PC-9 (cell line): ENCODE results near the gene SNPH. TPM values are rescaled to one million over a fixed set of nuclear protein-coding genes. Genes with fewer than 3 reads are reported as not detected.

Source experiments
- BruUV-seq: library from RNA; stranded (reverse); fragments of 400-500 nt; replicated peaks from 2 replicates; lab custom pipeline; 2021; lab: Mats Ljungman, UMichigan
- CTCF ChIA-PET: fragments of 300-600 bp; sonication (Branson Sonifier 250); formaldehyde crosslinking; loops from one replicate; lab custom pipeline; 2022; ENCODE audit warnings: antibody characterized with exemption; lab: Charles Lee
- POLR2A ChIA-PET: fragments of 300-600 bp; sonication (Branson Sonifier 250); formaldehyde crosslinking; loops from one replicate; lab custom pipeline; 2022; ENCODE audit warnings: antibody characterized with exemption; ENCODE audit not compliant: unreplicated experiment; lab: Charles Lee
- DNase-seq, 2 experiments: peaks; one replicate each; pipeline versions ENCODE4 v3.0.0 to v3.0.0-alpha.2; 2015 to 2022; ENCODE audit warnings: mixed read lengths in 1 of 2
- H2AFZ ChIP-seq: fragments of 200-600 bp; sonication (generic); 2 replicates; pipeline ENCODE4 v1.8.1; 2017; ENCODE audit warnings: antibody characterized with exemption
- H3F3A ChIP-seq: fragments of 200-600 bp; sonication (generic); 2 replicates; pipeline ENCODE4 v1.8.1; 2017; ENCODE audit warnings: antibody characterized with exemption, mild to moderate bottlenecking, low read depth; ENCODE audit not compliant: insufficient read depth
- H3K27ac ChIP-seq: fragments of 200-600 bp; sonication (generic); 2 replicates; pipeline ENCODE4 v1.6.1; 2016; ENCODE audit warnings: mixed run types
- H3K27me3 ChIP-seq: fragments of 200-600 bp; sonication (generic); 2 replicates; pipeline ENCODE4 v1.6.1; 2016; ENCODE audit warnings: low read depth, mixed run types; ENCODE audit not compliant: insufficient read depth
- H3K36me3 ChIP-seq: fragments of 200-600 bp; sonication (generic); 2 replicates; pipeline ENCODE4 v1.6.1; 2016; ENCODE audit warnings: low read depth, mixed run types
- H3K4me1 ChIP-seq: fragments of 200-600 bp; sonication (generic); replicated peaks from 2 replicates; pipeline ENCODE4 v1.6.1; 2016; ENCODE audit warnings: mixed run types; ENCODE audit not compliant: insufficient read depth
- H3K4me2 ChIP-seq: fragments of 200-600 bp; sonication (generic); 2 replicates; pipeline ENCODE4 v1.6.1; 2017; ENCODE audit warnings: mixed run types
- H3K4me3 ChIP-seq: fragments of 200-600 bp; sonication (generic); 2 replicates; pipeline ENCODE4 v1.6.1; 2016; ENCODE audit warnings: mixed run types
- H3K79me2 ChIP-seq: fragments of 200-600 bp; sonication (generic); 2 replicates; pipeline ENCODE4 v1.6.1; 2017; ENCODE audit warnings: low read depth, mixed run types
- H3K9me2 ChIP-seq: fragments of 200-600 bp; sonication (generic); 2 replicates; pipeline ENCODE4 v1.8.1; 2017; ENCODE audit warnings: mild to moderate bottlenecking; ENCODE audit not compliant: insufficient read depth
- H3K9me3 ChIP-seq: fragments of 200-600 bp; sonication (generic); 2 replicates; pipeline ENCODE4 v1.8.1; 2016; ENCODE audit warnings: low read depth; ENCODE audit not compliant: insufficient read depth
- H4K20me1 ChIP-seq: fragments of 200-600 bp; sonication (generic); 2 replicates; pipeline ENCODE4 v1.8.1; 2017; ENCODE audit not compliant: insufficient read depth
- CTCF ChIP-seq: fragments of 200-600 bp; sonication (generic); conservative IDR thresholded peaks from 2 replicates; pipeline ENCODE4 v1.6.1; 2017; ENCODE audit warnings: mixed run types, antibody characterized with exemption, mild to moderate bottlenecking, moderate library complexity
- EZH2 ChIP-seq: fragments of 200-600 bp; sonication (generic); IDR thresholded peaks from 2 replicates; pipeline ENCODE4 v1.8.0; 2017; ENCODE audit warnings: antibody characterized with exemption, low read depth
- intact Hi-C: fragments of 100-400 bp; cut with micrococcal nuclease; formaldehyde crosslinking; loops from one replicate; pipeline ENCODE4 v1.10.0; 2022; ENCODE audit not compliant: unreplicated experiment
- total RNA-seq: library from RNA; stranded (reverse); gene quantifications from 2 replicates; pipeline ENCODE4 v1.2.3, GENCODE V29; 2021

The SNPH gene
- total RNA-seq, 1 experiment from 2014 or later, result 3.4 TPM

- Histone ChIP-seq H3F3A (no peaks in the 10 kb centered on the region), H3K36me3 (no peaks in the 10 kb centered on the region), H3K4me1 (peaks cover 11% of the 10 kb centered on the region), H3K27ac (no peak overlapping the region), H3K4me2 (no peak overlapping the region), H3K27me3 (no peaks in the 10 kb centered on the region), H2AFZ (no peak overlapping the region), H3K4me3 (no peak overlapping the region), H3K79me2 (no peaks in the 10 kb centered on the region), H3K9me3 (no peaks in the 10 kb centered on the region), H4K20me1 (no peaks in the 10 kb centered on the region), H3K9me2 (no peaks in the 10 kb centered on the region)
- no peak for TF ChIP-seq EZH2
- no peak for TF ChIP-seq CTCF
- no TSS peak for BruUV-seq
- intact Hi-C loops, result no loop called here
- POLR2A ChIA-PET, result no interaction called here
- CTCF ChIA-PET, result no interaction called here
- DNase-seq, result no peak
Observed at GRCh38 chr20:1297486-1297885, 31.4 kb downstream of the SNPH start.

GRCh38 chr20:1298166-1298565 is 32.1 kb downstream of the SNPH start:
- BruUV-seq, result no TSS peak
- Histone ChIP-seq H3K27ac (no peak overlapping the region), H3K4me1 (peaks cover 11% of the 10 kb centered on the region), H3K36me3 (no peaks in the 10 kb centered on the region), H3K27me3 (no peaks in the 10 kb centered on the region), H3K4me2 (no peak overlapping the region), H3K4me3 (no peak overlapping the region), H3K9me2 (no peaks in the 10 kb centered on the region), H3F3A (no peaks in the 10 kb centered on the region), H3K79me2 (no peaks in the 10 kb centered on the region), H2AFZ (no peak overlapping the region), H3K9me3 (no peaks in the 10 kb centered on the region), H4K20me1 (no peaks in the 10 kb centered on the region)
- no peak for TF ChIP-seq EZH2
- ChIA-PET CTCF (interaction anchor here (0.6 kb wide), 1 partner anchor 956 kb away, joined by 3 read pairs; no protein-coding TSS in a partner anchor), POLR2A (no interaction called here)
- intact Hi-C loops, result no loop called here
- DNase-seq, result no peak

GRCh38 chr20:1298888-1299511 is 32.9 kb downstream of the SNPH start:
- no peaks in the 10 kb centered on the region for H3K9me2 ChIP-seq
- H3K79me2 ChIP-seq, result no peaks in the 10 kb centered on the region
- POLR2A ChIA-PET, result no interaction called here
- no peaks in the 10 kb centered on the region for H4K20me1 ChIP-seq
- intact Hi-C loops, result no loop called here
- H3K4me3 ChIP-seq, result no peak overlapping the region
- CTCF ChIA-PET, result no interaction called here
- H3K27ac ChIP-seq, result no peak overlapping the region
- no peaks in the 10 kb centered on the region for H3K9me3 ChIP-seq
- no peaks in the 10 kb centered on the region for H3F3A ChIP-seq
- TF ChIP-seq EZH2 (no peak), CTCF (no peak)
- H2AFZ ChIP-seq, result no peak overlapping the region
- DNase-seq, result no peak
- H3K36me3 ChIP-seq, result no peaks in the 10 kb centered on the region
- peaks cover 11% of the 10 kb centered on the region for H3K4me1 ChIP-seq
- no peak overlapping the region for H3K4me2 ChIP-seq
- BruUV-seq, result no TSS peak
- no peaks in the 10 kb centered on the region for H3K27me3 ChIP-seq

- ChIA-PET POLR2A (no interaction called here), CTCF (no interaction called here)
- H4K20me1 ChIP-seq, result no peaks in the 10 kb centered on the region
- no peaks in the 10 kb centered on the region for H3K9me2 ChIP-seq
- H3K9me3 ChIP-seq, result no peaks in the 10 kb centered on the region
- intact Hi-C loops, result no loop called here
- H3K27me3 ChIP-seq, result no peaks in the 10 kb centered on the region
- no peaks in the 10 kb centered on the region for H3K79me2 ChIP-seq
- no peaks in the 10 kb centered on the region for H3F3A ChIP-seq
- DNase-seq, result peak in 1 of 2 experiments; percentile 17
- no peaks in the 10 kb centered on the region for H3K36me3 ChIP-seq
- H3K4me2 ChIP-seq, result no peak overlapping the region
- TF ChIP-seq CTCF, result peak; percentile 39; the same call in 1 of the 2 replicates
- no peak for TF ChIP-seq EZH2
- BruUV-seq, result no TSS peak
- no peak overlapping the region for H3K27ac ChIP-seq
- no peak overlapping the region for H3K4me3 ChIP-seq
- no peak overlapping the region for H2AFZ ChIP-seq
- peaks cover 11% of the 10 kb centered on the region for H3K4me1 ChIP-seq
Observed at GRCh38 chr20:1299522-1299921, 33.4 kb downstream of the SNPH start.
